GM12891 (cell line): ENCODE data around the gene RAB6C.
"Not testable (repeated sequence)": the region's sequence is repeated elsewhere in the genome, so short reads cannot be mapped to it uniquely, and the experiment has no call there.

Experiments
- PAX5 ChIP-seq: IDR thresholded peaks from 2 replicates; pipeline ENCODE4 v1.6.1; 2011; ENCODE audit warnings: low read length, moderate library complexity, mild to moderate bottlenecking; ENCODE audit not compliant: insufficient read depth, severe bottlenecking
- POLR2A ChIP-seq: IDR thresholded peaks from 2 replicates; pipeline ENCODE4 v1.6.1; 2011; ENCODE audit warnings: low read depth, low read length, control low read depth
- POLR2AphosphoS5 ChIP-seq: IDR thresholded peaks from 2 replicates; pipeline ENCODE4 v1.6.1; 2011; ENCODE audit warnings: low read depth, low read length, control low read depth
- POU2F2 ChIP-seq: IDR thresholded peaks from 2 replicates; pipeline ENCODE4 v1.6.1; 2011; ENCODE audit warnings: low read depth, mild to moderate bottlenecking, control low read depth, low read length, moderate library complexity
- SPI1 ChIP-seq: IDR thresholded peaks from 2 replicates; pipeline ENCODE4 v1.6.1; 2011; ENCODE audit warnings: low read depth, low read length, control low read depth
- TAF1 ChIP-seq: IDR thresholded peaks from 2 replicates; pipeline ENCODE4 v1.6.1; 2011; ENCODE audit warnings: low read depth, low read length, control low read depth

DNA sequence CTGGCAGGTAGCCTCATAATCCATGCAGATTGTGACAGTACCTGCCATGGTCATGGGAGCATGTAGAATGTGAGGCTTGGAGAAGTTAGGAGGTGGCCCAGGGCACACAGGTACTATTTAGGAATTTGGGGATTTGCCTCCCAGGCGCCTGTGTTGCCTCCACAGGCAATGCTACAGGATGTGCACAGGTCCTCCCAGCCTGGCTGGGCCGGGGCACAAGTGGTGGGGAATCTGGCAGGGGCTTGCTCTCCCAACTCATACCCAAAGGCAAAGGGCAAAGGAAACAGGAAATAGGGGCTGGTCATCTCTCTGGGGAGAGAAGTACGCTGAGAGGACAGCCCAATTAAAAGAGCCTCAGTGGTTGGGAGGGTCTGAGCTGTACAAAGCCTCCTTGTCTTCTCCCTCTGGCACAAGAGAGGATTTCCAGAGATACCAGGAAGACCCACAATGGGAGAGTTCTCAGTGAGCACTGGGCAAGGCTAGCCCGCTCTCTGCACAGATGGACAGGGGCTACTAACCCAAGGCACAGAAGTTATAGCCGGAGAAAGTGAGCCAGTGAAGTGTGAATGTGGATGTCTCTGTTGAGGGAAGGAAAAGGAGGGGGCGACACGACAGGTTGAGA lies 40.5 kb upstream of the RAB6C start:
- TF ChIP-seq POLR2A, TAF1, PAX5, SPI1, POLR2AphosphoS5, POU2F2: not testable (repeated sequence)
